ENCODE measurements around the gene ABCC9. TPM values are rescaled to one million over a fixed set of nuclear protein-coding genes. Genes with fewer than 3 reads are reported as not detected.
"Not testable (repeated sequence)": the region's sequence is repeated elsewhere in the genome, so short reads cannot be mapped to it uniquely, and the experiment has no call there.

ABCC9 gene
- polyA plus RNA-seq, 1 experiment, result 2.7 TPM

GRCh38 chr12:21813751-21814150, 127.5 kb downstream of the ABCC9 start:
- POLR2A ChIA-PET, result no interaction called here
- TF ChIP-seq CTCF (IDR thresholded peaks at IDR 0.05; ENCODE audit: low read depth, low read length), result no peak
- no peak overlapping the region for H3K27ac ChIP-seq (ENCODE audit: low read depth, low read length)
- no peaks in the 10 kb centered on the region for H3K9me3 ChIP-seq (ENCODE audit: control insufficient read depth, insufficient read depth, low read length)
- CTCF ChIA-PET, result no interaction called here
- no peak for DNase-seq (ENCODE audit: low read depth, low spot score)
- H3K4me3 ChIP-seq (ENCODE audit: low read depth, low read length), result no peak overlapping the region
- H3K27me3 ChIP-seq (ENCODE audit: control insufficient read depth, insufficient read depth, low read length), result no peaks in the 10 kb centered on the region

GRCh38 chr12:21813125-21813524, 128.1 kb downstream of the ABCC9 start:
- Histone ChIP-seq H3K9me3 (ENCODE audit: control insufficient read depth, insufficient read depth, low read length) (no peaks in the 10 kb centered on the region), H3K4me3 (ENCODE audit: low read depth, low read length) (no peak overlapping the region), H3K27me3 (ENCODE audit: control insufficient read depth, insufficient read depth, low read length) (no peaks in the 10 kb centered on the region), H3K27ac (ENCODE audit: low read depth, low read length) (no peak overlapping the region)
- TF ChIP-seq CTCF (IDR thresholded peaks at IDR 0.05; ENCODE audit: low read depth, low read length), result no peak
- no peak for DNase-seq (ENCODE audit: low read depth, low spot score)
- ChIA-PET POLR2A (no interaction called here), CTCF (interaction anchor here (0.6 kb wide), 1 partner anchor 270 kb away, joined by 3 read pairs; no protein-coding TSS in a partner anchor)

- H3K4me3 ChIP-seq (ENCODE audit: low read depth, low read length); POLR2A ChIA-PET; DNase-seq (ENCODE audit: low read depth, low spot score); H3K27ac ChIP-seq (ENCODE audit: low read depth, low read length); H3K27me3 ChIP-seq (ENCODE audit: control insufficient read depth, insufficient read depth, low read length); H3K9me3 ChIP-seq (ENCODE audit: control insufficient read depth, insufficient read depth, low read length): not testable (repeated sequence)
- CTCF ChIA-PET, result interaction anchor here (0.6 kb wide), 1 partner anchor 270 kb away, joined by 3 read pairs; no protein-coding TSS in a partner anchor
Observed at GRCh38 chr12:21812340-21812739, 128.9 kb downstream of the ABCC9 start.

- CTCF ChIA-PET, result no interaction called here
- H3K27me3 ChIP-seq (ENCODE audit: control insufficient read depth, insufficient read depth, low read length), result no peaks in the 10 kb centered on the region
- H3K4me3 ChIP-seq (ENCODE audit: low read depth, low read length), result no peak overlapping the region
- no peak for TF ChIP-seq CTCF (IDR thresholded peaks at IDR 0.05; ENCODE audit: low read depth, low read length)
- DNase-seq (ENCODE audit: low read depth, low spot score), result no peak
- no peaks in the 10 kb centered on the region for H3K9me3 ChIP-seq (ENCODE audit: control insufficient read depth, insufficient read depth, low read length)
- H3K27ac ChIP-seq (ENCODE audit: low read depth, low read length), result no peak overlapping the region
- POLR2A ChIA-PET, result no interaction called here
Observed at GRCh38 chr12:21809100-21809499, 132.1 kb downstream of the ABCC9 start.

GRCh38 chr12:21806255-21806654, 135.0 kb downstream of the ABCC9 start:
- Histone ChIP-seq H3K27me3 (ENCODE audit: control insufficient read depth, insufficient read depth, low read length) (no peaks in the 10 kb centered on the region), H3K9me3 (ENCODE audit: control insufficient read depth, insufficient read depth, low read length) (no peaks in the 10 kb centered on the region), H3K4me3 (ENCODE audit: low read depth, low read length) (no peak overlapping the region), H3K27ac (ENCODE audit: low read depth, low read length) (no peak overlapping the region)
- POLR2A ChIA-PET, result no interaction called here
- no peak for DNase-seq (ENCODE audit: low read depth, low spot score)
- CTCF ChIA-PET, result no interaction called here
- no peak for TF ChIP-seq CTCF (IDR thresholded peaks at IDR 0.05; ENCODE audit: low read depth, low read length)
